Measurements from ENCODE around the gene DENND1C.
A peak's percentile ranks its signal among the peaks of the same experiment; 100 is the strongest.

The DENND1C gene

DNA sequence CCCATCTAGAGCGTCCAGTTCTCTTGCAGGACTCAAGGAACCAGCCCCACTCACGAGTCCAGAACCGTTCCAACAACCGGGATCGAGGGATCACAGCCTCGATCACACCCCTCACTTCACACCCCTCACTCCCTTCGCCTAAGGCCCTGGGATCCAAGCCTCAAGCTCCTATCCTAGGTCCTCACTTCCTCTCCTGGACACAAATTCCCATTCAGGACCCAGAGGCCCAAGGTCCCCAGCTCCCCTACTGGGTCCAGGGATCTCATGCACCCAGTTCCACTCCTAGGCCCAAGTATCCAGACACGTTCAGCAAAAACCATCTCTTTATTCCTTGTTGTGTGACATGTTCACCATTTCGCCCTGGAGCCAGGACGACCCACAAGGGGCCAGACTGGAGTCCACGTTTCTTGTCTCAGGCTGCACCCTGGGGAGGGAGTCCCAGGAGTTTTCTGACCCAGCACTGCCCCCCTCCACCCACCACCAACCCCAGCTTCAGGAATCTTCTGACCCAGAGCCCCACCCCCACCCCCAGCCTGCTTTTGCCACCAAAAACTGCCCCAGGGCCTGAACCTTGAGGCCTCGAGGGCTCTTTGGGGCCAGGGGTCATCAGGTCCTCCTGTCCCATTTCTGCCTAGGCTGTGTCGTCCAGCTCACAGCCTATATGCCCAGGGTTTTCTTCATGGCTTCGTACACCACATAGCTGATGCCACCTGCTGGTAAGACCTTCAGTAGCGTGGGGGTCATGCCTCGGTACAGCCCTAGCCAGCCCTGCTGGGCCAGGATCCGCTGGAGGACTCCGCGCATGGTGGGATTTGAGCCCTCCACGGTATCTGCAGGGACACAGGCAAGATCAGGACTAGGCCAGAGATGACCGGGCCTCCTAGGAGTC, 55.6 kb downstream of the DENND1C start:
- FAIRE-seq (no peak), DNase-seq (ENCODE audit: insufficient read length, low spot score) (no peak)

DNA sequence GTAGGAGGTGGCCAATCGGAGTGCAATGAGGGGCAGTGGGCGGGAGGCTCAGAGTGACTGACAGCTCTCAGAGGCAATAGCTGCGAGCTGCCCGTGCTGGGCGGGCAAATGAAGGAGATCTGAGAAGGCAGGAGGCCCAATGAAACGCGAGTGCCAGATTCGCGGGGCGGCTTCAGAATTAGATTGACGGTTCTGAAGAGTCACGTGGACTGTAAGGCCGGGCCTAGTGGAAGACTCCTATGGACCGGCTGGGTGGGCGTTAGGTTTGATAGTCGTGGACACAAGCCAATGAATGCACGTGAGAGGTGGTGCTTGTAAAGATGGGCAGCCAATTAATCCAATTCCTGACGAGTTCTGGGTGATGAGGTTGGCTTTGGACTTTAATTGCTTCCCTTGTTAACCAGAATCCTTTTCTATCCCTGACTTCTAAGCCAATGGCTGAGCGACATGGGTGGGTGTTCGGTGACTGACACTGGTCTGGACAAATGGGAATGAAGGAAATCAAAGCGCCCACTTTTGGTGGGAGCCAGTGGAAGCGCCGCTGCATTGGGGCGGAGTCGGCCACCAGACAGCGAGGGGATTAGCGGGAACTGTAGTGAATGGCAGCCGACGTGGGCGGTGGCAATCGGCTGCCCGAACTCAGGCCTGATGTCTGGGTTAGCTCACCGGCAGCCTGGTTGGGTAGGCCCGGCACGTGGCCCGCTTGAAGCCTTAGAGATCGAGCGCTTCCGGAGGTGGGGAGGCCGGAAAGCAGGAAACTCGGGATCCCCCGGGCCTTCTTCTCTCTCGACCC, 56.5 kb downstream of the DENND1C start:
- FAIRE-seq = peak; percentile 100
- DNase-seq (ENCODE audit: insufficient read length, low spot score) = peak; percentile 96

DNA sequence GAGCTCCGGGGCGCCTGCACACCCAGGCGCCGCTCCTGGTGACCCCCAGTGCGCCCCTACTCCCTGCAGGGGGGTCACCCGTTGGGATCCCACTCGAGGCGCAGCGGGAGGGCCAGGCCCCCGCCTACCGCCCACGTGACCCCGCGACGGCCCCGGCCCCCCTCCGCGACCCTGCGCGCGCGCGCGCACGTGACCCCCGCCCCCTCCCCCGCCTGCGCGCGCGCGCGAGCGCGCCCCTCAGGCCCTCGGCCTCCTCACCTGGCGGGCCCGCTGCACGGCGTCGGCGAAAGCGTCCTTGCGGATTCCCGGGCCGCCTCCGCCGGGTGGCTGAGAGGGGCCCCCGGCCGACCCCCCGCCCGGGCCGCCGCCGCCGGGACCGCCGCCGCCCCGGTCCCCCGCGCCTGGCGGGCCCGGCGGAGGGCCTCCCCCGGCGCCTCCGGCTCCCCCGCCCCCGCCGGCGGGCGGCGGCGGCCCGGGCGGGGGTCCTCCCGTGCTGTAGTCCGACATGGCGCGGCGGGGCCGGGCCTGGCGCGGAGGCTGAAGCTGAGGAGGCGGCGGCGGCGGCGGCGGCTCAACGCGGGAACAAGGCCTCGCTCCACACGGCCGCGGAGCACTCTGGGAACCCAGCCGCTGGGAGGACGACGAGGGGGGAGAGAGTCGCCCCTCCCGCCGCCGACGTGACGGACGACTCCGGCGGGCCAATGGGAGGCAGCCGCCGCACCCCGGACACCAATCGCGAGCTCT, 57.2 kb downstream of the DENND1C start, which contains the start of gene KHSRP:
TSS of gene KHSRP (minus strand) at position 617 of the 744 bp plus-strand sequence. CDS start at position 507, 110 bp downstream.
- DNase-seq (ENCODE audit: insufficient read length, low spot score) (peak; percentile 100), FAIRE-seq (no peak)

DNA sequence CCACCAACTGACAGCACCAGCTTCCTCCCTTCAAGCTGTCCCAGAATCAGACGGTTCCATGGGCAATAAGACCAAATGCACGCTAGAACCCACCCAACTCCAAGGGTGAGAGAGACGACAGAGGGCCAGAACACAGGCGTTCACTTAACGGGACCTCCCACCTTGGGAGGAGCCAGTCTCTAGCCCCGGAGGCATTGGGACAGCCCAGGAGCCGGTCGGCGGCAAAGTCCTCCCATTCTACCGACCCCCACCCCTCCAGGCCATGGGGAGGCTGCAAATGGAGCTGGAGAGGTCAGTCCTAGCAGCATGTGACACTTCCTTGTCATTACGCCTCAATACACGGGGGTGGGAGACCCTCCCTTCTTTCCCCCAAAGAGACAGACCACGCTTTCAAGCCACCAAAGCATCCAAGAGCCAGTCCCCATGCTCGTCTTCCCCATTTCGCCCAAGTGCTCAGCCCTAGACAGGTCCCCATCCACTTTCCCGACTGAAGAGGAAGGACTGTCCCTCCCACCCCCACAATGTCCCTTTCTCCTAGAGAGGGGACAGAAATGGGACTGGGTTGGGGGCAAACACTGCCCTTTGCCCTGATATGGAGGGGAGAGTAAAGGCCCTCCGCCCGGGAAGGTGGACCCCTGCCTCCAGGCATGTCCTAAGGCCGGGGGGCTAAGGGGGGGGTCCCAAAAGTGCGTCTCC, 57.9 kb downstream of the DENND1C start:
- peak; percentile 95 for FAIRE-seq
- DNase-seq (ENCODE audit: insufficient read length, low spot score) = peak; percentile 61

DNA sequence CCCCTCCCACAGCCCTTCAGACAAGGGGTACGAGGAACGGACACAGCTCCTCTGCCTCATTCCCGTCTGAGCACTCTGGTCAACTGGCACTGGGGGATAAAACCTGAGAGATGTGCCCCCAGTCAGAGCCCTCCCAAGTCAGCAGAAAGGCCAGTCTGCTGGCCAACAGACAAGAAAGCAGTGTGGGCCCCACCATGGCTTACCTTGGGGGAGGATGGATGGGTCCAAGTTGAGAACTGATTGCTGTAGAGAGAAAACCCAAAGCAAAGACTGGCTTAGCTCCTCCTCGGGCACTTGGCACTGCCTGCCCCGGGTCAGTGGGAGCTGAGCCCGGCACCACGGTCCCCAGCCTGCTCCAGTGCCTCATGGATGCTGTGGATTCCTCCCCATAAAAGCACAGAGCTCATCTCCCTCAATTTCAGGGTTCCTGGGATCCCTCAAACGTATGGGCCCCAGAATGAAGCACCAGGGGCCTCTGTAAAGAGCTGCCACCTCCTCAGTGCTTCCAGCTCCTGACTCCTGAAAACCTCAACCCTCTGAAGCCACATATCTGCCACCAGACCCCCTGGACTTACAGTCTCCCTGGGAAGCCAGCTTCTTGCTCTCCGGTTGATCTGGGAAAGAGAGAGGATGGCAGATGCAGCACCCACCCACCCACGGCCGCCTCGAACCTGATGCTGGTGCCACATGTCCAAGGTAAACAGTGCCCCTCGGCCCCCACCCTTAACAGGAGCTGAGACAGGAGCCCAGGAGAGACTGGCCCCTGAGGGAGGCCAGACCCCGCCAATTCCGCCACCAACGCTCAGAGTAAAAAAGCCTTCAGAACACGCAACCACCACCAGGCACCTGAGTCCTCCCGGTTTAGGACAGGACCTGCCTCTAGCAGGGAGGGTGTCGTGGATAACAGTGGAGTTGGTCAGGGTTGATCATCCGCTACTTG, 60.2 kb downstream of the DENND1C start:
- DNase-seq (ENCODE audit: insufficient read length, low spot score) (no peak), FAIRE-seq (no peak)

DNA sequence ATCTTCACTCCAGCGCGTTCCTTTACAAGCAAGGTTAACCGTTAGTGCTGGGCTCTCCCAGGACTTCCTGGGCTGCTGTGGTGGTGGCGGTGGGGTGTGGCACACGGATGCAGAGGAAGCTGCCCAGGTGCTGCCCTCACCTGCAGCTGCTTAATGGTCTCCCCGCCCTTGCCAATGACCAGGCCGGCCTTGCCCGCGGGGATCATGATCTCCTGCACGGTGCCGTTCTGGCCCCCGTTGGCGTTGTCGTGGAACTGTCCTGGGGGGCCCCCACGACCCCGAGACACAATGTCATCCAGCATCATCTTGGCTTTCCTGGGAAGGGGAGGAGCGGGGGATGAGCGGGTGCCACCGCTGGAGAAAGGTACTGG, 63.0 kb downstream of the DENND1C start:
- FAIRE-seq (no peak), DNase-seq (ENCODE audit: insufficient read length, low spot score) (no peak)

DNA sequence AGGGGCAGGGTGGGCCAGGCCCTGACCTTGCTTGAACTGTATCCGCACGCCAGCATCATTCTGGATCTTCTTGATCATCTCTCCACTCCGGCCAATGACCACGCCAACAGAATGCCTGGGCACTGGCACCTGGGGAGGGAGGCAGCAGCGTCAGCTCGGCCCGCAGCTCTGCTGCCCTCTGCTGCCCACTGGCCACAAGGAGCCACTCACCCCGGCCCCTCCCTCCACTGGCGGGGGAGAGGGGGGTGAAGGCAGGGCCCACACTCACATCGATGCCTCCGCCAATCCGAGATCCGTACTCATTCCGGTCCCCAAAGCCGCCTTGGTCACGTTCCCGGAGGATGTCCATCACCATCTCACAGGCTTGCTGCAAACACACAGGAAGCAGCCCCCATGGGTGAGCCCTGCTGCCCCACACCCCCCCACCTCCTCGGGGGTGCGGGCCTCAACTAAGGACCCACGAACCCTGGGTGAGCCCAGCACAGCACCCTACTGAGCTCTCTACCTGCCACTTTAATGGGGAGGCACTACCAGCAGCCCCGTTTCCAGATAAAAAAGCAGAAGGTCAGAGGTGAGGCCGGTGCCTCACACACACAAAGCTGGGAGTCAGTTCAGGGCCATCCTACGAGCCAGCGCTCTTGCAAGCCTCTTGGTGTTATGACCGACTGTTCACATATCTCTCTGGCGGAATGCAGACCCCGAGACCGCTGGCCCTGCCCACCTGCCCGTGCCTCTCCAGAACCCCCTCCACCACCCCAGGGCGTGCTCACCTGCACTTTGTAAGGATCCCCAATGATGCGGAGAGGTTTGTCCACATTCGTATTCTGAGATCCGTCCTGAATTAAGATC, 63.6 kb downstream of the DENND1C start:
- FAIRE-seq (no peak), DNase-seq (ENCODE audit: insufficient read length, low spot score) (no peak)

Data from GM19239 (cell line).